Gastroesophageal sphincter (tissue), 4 donors: ENCODE data around the gene ARHGAP6. TPM values are rescaled to one million over a fixed set of nuclear protein-coding genes. Genes with fewer than 3 reads are reported as not detected.

ENCODE experiments used
- ATAC-seq: fragments of 150-250 bp; one replicate; pipeline ENCODE4 v1.9.1; 2016; ENCODE audit warnings: mild to moderate bottlenecking, moderate library complexity
- H3K27ac ChIP-seq, 4 donors: fragments of 200-600 bp; sonication (generic) in 3 of 4; 1 replicate in 3 of 4; 2 replicates in 1 of 4; pipeline ENCODE4 v1.5.1; 2016 to 2019
- H3K27me3 ChIP-seq: fragments of 200-600 bp; sonication (generic); one replicate; pipeline ENCODE4 v1.5.1; 2019
- H3K36me3 ChIP-seq, 2 donors: fragments of 200-600 bp; sonication (generic); one replicate each; pipeline ENCODE4 v1.5.1; 2019; ENCODE audit warnings: control low read depth in 1 of 2
- H3K4me1 ChIP-seq, 3 donors: fragments of 200-600 bp; sonication (generic); 1 replicate in 2 of 3; 2 replicates in 1 of 3; pipeline ENCODE4 v1.5.1; 2016 to 2019; ENCODE audit warnings: control low read depth in 2 of 3
- H3K4me3 ChIP-seq, 2 donors: fragments of 200-600 bp; sonication (generic); one replicate each; pipeline ENCODE4 v1.5.1; 2019; ENCODE audit warnings: mild to moderate bottlenecking in 1 of 2, moderate library complexity in 1 of 2
- H3K9me3 ChIP-seq, 3 donors: fragments of 200-600 bp; sonication (generic); one replicate each; pipeline ENCODE4 v1.5.1; 2017 to 2019; ENCODE audit warnings: control low read depth in 2 of 3
- CTCF ChIP-seq, 4 experiments: fragments of 200-600 bp in 2 of 4; fragments of 450-650 bp in 2 of 4; sonication (generic) in 1 of 4; IDR thresholded peaks; one replicate each; pipeline ENCODE4 v1.5.1; 2017 to 2019; ENCODE audit warnings: antibody characterized with exemption in 4 of 4, mild to moderate bottlenecking in 2 of 4, moderate library complexity in 2 of 4
- EP300 ChIP-seq: sonication (generic); formaldehyde crosslinking; IDR thresholded peaks from one replicate; pipeline ENCODE4 v1.6.1; 2017; ENCODE audit warnings: antibody characterized with exemption, mild to moderate bottlenecking
- POLR2A ChIP-seq, 2 donors: fragments of 450-650 bp; IDR thresholded peaks; one replicate each; pipeline ENCODE4 v1.6.1; 2017; ENCODE audit warnings: antibody characterized with exemption in 2 of 2, mild to moderate bottlenecking in 2 of 2, moderate library complexity in 1 of 2
- POLR2AphosphoS5 ChIP-seq: sonication (generic); formaldehyde crosslinking; IDR thresholded peaks from one replicate; pipeline ENCODE4 v1.6.1; 2017; ENCODE audit warnings: antibody characterized with exemption
- WGBS, 2 donors: methylation state at CpG; one replicate each; pipeline ENCODE4 v1.1.5; 2018; ENCODE audit warnings: low coverage in 1 of 2; 5-methylcytosine and 5-hydroxymethylcytosine counted together
- total RNA-seq, 4 donors: library from RNA; depleted of rRNA; stranded (reverse); fragments of >200 nt; gene quantifications; one replicate each; pipeline ENCODE4 v1.1.0, GENCODE V29; 2016

ARHGAP6 gene
- total RNA-seq, 4 donors from 2014 or later = 25.2 to 35.1 (median 31.8) TPM

DNA sequence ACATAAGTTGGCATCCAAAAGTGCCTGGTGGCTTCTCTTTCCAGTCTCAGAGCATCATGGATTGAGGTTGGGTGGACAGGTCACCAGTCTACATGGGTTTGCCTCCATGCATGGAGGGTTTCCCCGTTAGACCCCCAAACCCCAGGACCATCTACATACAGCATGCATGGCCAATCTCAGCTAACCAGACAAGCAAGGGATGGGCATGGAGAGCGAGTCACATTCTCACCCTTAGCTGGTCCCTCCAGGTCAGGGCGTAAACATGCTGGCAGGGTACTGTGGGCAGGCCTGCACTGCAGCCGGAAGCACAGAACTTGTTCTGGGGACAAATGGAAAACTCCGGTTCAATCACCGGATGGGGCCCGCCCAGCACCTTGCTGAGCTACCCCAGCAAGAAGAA, 517.3 kb downstream of the ARHGAP6 start:
- H3K4me1 ChIP-seq = no peaks in the 10 kb centered on the region
- H3K27me3 ChIP-seq = no peaks in the 10 kb centered on the region
- H3K9me3 ChIP-seq = no peaks in the 10 kb centered on the region
- no peak overlapping the region for H3K27ac ChIP-seq
- H3K4me3 ChIP-seq = no peak overlapping the region
- no peaks in the 10 kb centered on the region for H3K36me3 ChIP-seq
- TF ChIP-seq EP300 (no peak), POLR2AphosphoS5 (no peak), POLR2A (IDR thresholded peaks at IDR 0.05) (no peak), CTCF (IDR thresholded peaks at IDR 0.05) (no peak)
- ATAC-seq = no peak
- no CpG with 5 or more reads among the region's 7 CpGs for WGBS, 2 donors

- no peaks in the 10 kb centered on the region for H3K9me3 ChIP-seq
- H3K27ac ChIP-seq = no peak overlapping the region
- TF ChIP-seq POLR2A (IDR thresholded peaks at IDR 0.05) (no peak), POLR2AphosphoS5 (no peak), EP300 (no peak), CTCF (IDR thresholded peaks at IDR 0.05) (no peak)
- H3K27me3 ChIP-seq = no peaks in the 10 kb centered on the region
- H3K4me3 ChIP-seq = no peak overlapping the region
- no peaks in the 10 kb centered on the region for H3K4me1 ChIP-seq
- no peak for ATAC-seq
- WGBS, 2 donors = 40 to 100% methylated on average over 1 of the region's 1 CpG
- H3K36me3 ChIP-seq = peaks cover 0 to 4% of the 10 kb centered on the region in 2 donors
Measured at GRCh38 chrX:11146411-11146810, 519.3 kb downstream of the ARHGAP6 start.

- Histone ChIP-seq H3K9me3 (no peaks in the 10 kb centered on the region), H3K4me3 (no peak overlapping the region), H3K36me3 (peaks cover 0 to 11% of the 10 kb centered on the region in 2 donors), H3K27ac (no peak overlapping the region), H3K4me1 (no peaks in the 10 kb centered on the region), H3K27me3 (no peaks in the 10 kb centered on the region)
- peak; percentile 18 to 74 (median 58) for TF ChIP-seq CTCF (IDR thresholded peaks at IDR 0.05)
- no peak for TF ChIP-seq EP300
- ATAC-seq = peak; percentile 76
- 0 to 20% methylated on average over 3 to 11 of the region's 20 CpGs for WGBS, 2 donors
Measured at GRCh38 chrX:11143931-11144678, 521.6 kb downstream of the ARHGAP6 start.

DNA sequence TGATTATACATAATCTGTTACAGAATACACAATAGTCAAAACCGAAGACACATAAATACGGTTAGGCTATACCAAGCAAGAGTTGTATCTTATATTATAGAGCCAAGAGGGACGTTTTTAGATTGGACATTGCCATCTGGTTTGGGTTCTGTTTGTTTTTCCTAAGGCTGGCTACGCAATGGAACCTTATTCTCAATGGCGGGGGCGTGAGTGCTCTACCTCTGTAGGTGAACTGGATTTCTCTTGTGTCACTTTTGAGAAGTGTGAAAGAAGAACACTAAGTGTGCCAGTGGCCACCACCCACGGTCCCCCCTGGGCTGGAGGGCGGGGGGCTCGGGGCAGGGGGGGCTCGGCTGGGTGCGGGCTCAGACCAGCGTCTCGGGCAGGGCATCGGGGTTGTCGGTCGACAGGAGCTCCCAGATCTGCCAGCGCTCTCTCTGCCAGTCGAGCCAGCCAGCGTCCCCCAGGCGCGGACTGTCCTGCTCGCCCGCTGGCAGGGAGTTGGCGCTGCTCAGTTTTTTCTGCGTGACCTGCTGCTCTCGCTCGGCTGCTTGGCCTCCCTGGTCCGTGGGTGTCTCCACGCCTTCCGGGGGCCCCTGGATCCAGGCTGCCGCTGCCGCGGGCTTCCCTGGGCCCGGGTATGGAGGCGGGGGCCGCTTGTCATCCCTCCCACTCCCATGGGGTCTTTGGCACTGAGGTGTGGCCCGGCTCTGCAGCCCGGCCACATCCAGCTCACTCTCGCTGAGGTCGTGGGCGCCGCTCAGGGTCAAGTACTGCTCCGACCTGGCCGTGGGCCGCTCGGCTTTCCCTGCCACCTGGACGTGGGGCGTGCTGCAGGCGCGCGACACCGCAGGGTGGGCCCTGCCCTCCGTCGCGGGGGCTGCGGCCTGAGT, 527.0 kb downstream of the ARHGAP6 start:
- Histone ChIP-seq H3K27me3 (no peaks in the 10 kb centered on the region), H3K27ac (no peak overlapping the region), H3K9me3 (no peaks in the 10 kb centered on the region), H3K4me3 (no peak overlapping the region), H3K36me3 (peaks cover 0 to 17% of the 10 kb centered on the region in 2 donors), H3K4me1 (peaks cover 0 to 6% (median 0%) of the 10 kb centered on the region in 3 donors)
- no peak for ATAC-seq
- 77 to 81% methylated on average over 2 to 6 of the region's 56 CpGs for WGBS, 2 donors
- TF ChIP-seq EP300 (no peak), POLR2A (IDR thresholded peaks at IDR 0.05) (no peak), CTCF (IDR thresholded peaks at IDR 0.05) (no peak), POLR2AphosphoS5 (no peak)
